Bronchial epithelial cell (primary cell): ENCODE data around the gene KLHL25. TPM values are rescaled to one million over a fixed set of nuclear protein-coding genes. Genes with fewer than 3 reads are reported as not detected.

Experiments used
- DNase-seq: peaks from one replicate; pipeline ENCODE4 v3.0.0-alpha.2; 2010; ENCODE audit warnings: low read depth
- FAIRE-seq: peaks from 2 replicates; lab custom pipeline; 2011; peaks lifted over from hg19 to GRCh38; lab: Jason Lieb, UNC
- H3K27me3 ChIP-seq: 2 replicates; pipeline ENCODE4 v1.5.1; 2011; ENCODE audit warnings: low read length; ENCODE audit not compliant: control insufficient read depth, insufficient read depth
- H3K36me3 ChIP-seq: 2 replicates; pipeline ENCODE4 v1.5.1; 2011; ENCODE audit warnings: low read length; ENCODE audit not compliant: control insufficient read depth, insufficient read depth
- H3K4me3 ChIP-seq: 2 replicates; pipeline ENCODE4 v1.5.1; 2011; ENCODE audit warnings: mild to moderate bottlenecking, low read depth, low read length, control low read depth
- CTCF ChIP-seq: IDR thresholded peaks from 2 replicates; pipeline ENCODE4 v1.5.1; 2011; ENCODE audit warnings: mild to moderate bottlenecking, moderate library complexity, low read length, control low read depth, inconsistent platforms; ENCODE audit not compliant: insufficient read depth, severe bottlenecking
- total RNA-seq: library from RNA; depleted of rRNA; stranded (reverse); fragments of >200 nt; gene quantifications from 2 replicates; pipeline ENCODE4 v1.2.1, GENCODE V29; 2014

The KLHL25 gene
- total RNA-seq, 1 donor from 2014 or later: 4.7 TPM

- DNase-seq: no peak
- H3K27me3 ChIP-seq: no peaks in the 10 kb centered on the region
- no peak for TF ChIP-seq CTCF
- FAIRE-seq: no peak
- H3K4me3 ChIP-seq: no peak overlapping the region
- peaks cover 3% of the 10 kb centered on the region for H3K36me3 ChIP-seq
Measured at GRCh38 chr15:85751291-85752123, 43.2 kb downstream of the KLHL25 start.

- Histone ChIP-seq H3K36me3 (peaks cover 6% of the 10 kb centered on the region), H3K4me3 (no peak overlapping the region), H3K27me3 (no peaks in the 10 kb centered on the region)
- FAIRE-seq (peak; percentile 43), DNase-seq (no peak)
- TF ChIP-seq CTCF: no peak
Measured at GRCh38 chr15:85750319-85751290, 44.1 kb downstream of the KLHL25 start.

- no peak for DNase-seq
- H3K27me3 ChIP-seq: no peaks in the 10 kb centered on the region
- no peak overlapping the region for H3K4me3 ChIP-seq
- no peak for FAIRE-seq
- peaks cover 12% of the 10 kb centered on the region for H3K36me3 ChIP-seq
- no peak for TF ChIP-seq CTCF
Measured at GRCh38 chr15:85749261-85750151, 45.2 kb downstream of the KLHL25 start.

GRCh38 chr15:85748729-85749128 is 46.0 kb downstream of the KLHL25 start:
- Histone ChIP-seq H3K27me3 (no peaks in the 10 kb centered on the region), H3K4me3 (no peak overlapping the region), H3K36me3 (peaks cover 15% of the 10 kb centered on the region)
- no peak for FAIRE-seq
- no peak for TF ChIP-seq CTCF
- no peak for DNase-seq

GRCh38 chr15:85748176-85748575 is 46.5 kb downstream of the KLHL25 start:
- Histone ChIP-seq H3K36me3 (peaks cover 16% of the 10 kb centered on the region), H3K4me3 (no peak overlapping the region), H3K27me3 (no peaks in the 10 kb centered on the region)
- no peak for FAIRE-seq
- DNase-seq: no peak
- TF ChIP-seq CTCF: no peak
